K562 (cell line): Measurements from ENCODE around the gene STX12. TPM values are rescaled to one million over a fixed set of nuclear protein-coding genes. Genes with fewer than 3 reads are reported as not detected.
A peak's percentile ranks its signal among the peaks of the same experiment; 100 is the strongest.

Experiments used
- BRD9 ChIP-seq: fragments of 450-650 bp; IDR thresholded peaks from 2 replicates; pipeline ENCODE4 v1.6.1; 2018; ENCODE audit warnings: low read depth; ENCODE audit not compliant: partially characterized antibody
- MITF ChIP-seq: IDR thresholded peaks from 2 replicates; pipeline ENCODE4 v1.6.1; 2014; ENCODE audit warnings: antibody characterized with exemption
- MXD1 ChIP-seq: fragments of 250-450 bp; sonication (Bioruptor Pico); IDR thresholded peaks from 2 replicates; pipeline ENCODE4 v1.8.0; 2021; ENCODE audit warnings: borderline replicate concordance, mild to moderate bottlenecking, moderate library complexity; ENCODE audit not compliant: poor library complexity, severe bottlenecking
- POLR2A ChIP-seq: fragments of 450-650 bp; conservative IDR thresholded peaks from 2 replicates; pipeline ENCODE4 v1.6.1; 2016
- SMAD1 ChIP-seq: fragments of 150-350 bp; IDR thresholded peaks from 2 replicates; pipeline ENCODE4 v1.6.1; 2014; ENCODE audit warnings: low read length, low read depth; ENCODE audit not compliant: partially characterized antibody
- SRSF7 ChIP-seq: fragments of 200-400 bp; formaldehyde crosslinking; optimal IDR thresholded peaks from 2 replicates; pipeline ENCODE3; 2017; ENCODE audit warnings: mild to moderate bottlenecking, low read depth, low read length
- U2AF2 ChIP-seq: fragments of 200-400 bp; formaldehyde crosslinking; optimal IDR thresholded peaks from 2 replicates; pipeline ENCODE3; 2017; ENCODE audit warnings: low read depth, mild to moderate bottlenecking, low read length
- ZNF347 ChIP-seq: fragments of 450-650 bp; formaldehyde crosslinking; IDR thresholded peaks from 2 replicates; pipeline ENCODE4 v1.4.0; 2020; ENCODE audit warnings: low read depth, mild to moderate bottlenecking, moderate library complexity
- ZNF407 ChIP-seq: fragments of 450-650 bp; IDR thresholded peaks from 2 replicates; pipeline ENCODE4 v1.6.1; 2016; ENCODE audit warnings: low read depth
- ZNF444 ChIP-seq: fragments of 250-450 bp; sonication (Bioruptor Pico); IDR thresholded peaks from 2 replicates; pipeline ENCODE4 v1.4.0; 2020; ENCODE audit warnings: mild to moderate bottlenecking, moderate library complexity
- ZNF592 ChIP-seq: fragments of 450-650 bp; IDR thresholded peaks from 2 replicates; pipeline ENCODE4 v1.6.1; 2017; ENCODE audit warnings: antibody characterized with exemption, mild to moderate bottlenecking
- polyA plus RNA-seq, 8 experiments: library from polyadenylated mRNA; depleted of rRNA in 4 of 8; stranded (reverse) in 5 of 8; unstranded in 3 of 8; fragments of >200 nt; fragmentation: Nextera tagmentation in 2 of 8; fragmentation: Illumina TruSeq in 1 of 8; extraction: Ambion mirVana in 2 of 8; extraction: Trizol in 1 of 8; gene quantifications; 2 replicates each; pipeline versions ENCODE4 v1.2.1 to v1.2.3, GENCODE V29; 2011 to 2014; ENCODE audit warnings: inconsistent platforms in 1 of 8, missing spikeins in 1 of 8
- total RNA-seq, 7 experiments: library from RNA; depleted of rRNA in 6 of 7; stranded (reverse); fragments of >200 nt in 6 of 7; fragmentation: Illumina TruSeq in 2 of 7; extraction: Trizol in 2 of 7; gene quantifications; 2 replicates each; pipeline versions ENCODE4 v1.2.1 to v1.2.3, GENCODE V29; 2011 to 2021; ENCODE audit warnings: low replicate concordance in 1 of 7

The STX12 gene
- total and polyA plus RNA-seq, 9 of the 15 experiments (the other 6 are each of a cell fraction or from before 2014, with no cell fraction given), result 16.9 to 31.3 (median 25.7) TPM

GRCh38 chr1:27772932-27773825 lies at the start of gene STX12 (continued):
- TF ChIP-seq ZNF407, result no peak
- no peak for TF ChIP-seq ZNF347 (CRISPR knock-in tag)
- no peak for TF ChIP-seq BRD9
- peak; percentile 47 for TF ChIP-seq SMAD1
- peak; percentile 86 for TF ChIP-seq POLR2A
- no peak for TF ChIP-seq SRSF7
- no peak for TF ChIP-seq ZNF592
- TF ChIP-seq U2AF2, result no peak
- no peak for TF ChIP-seq ZNF444 (CRISPR knock-in tag)
- no peak for TF ChIP-seq MXD1
- no peak for TF ChIP-seq MITF
